ENCODE data around the gene OGFOD2. TPM values are rescaled to one million over a fixed set of nuclear protein-coding genes. Genes with fewer than 3 reads are reported as not detected.
A peak's percentile ranks its signal among the peaks of the same experiment; 100 is the strongest.

The OGFOD2 gene
- total RNA-seq, 1 experiment from 2014 or later, result 17.5 TPM

- CTCF ChIA-PET, result interaction anchor here (1.0 to 1.8 kb wide), 3 partner anchors 119 to 257 kb away, joined by 3 to 6 read pairs (median 6); no protein-coding TSS in a partner anchor
- peak within 1 kb of the TSS; percentile 85 for H3K4me3 Mint-ChIP-seq (ENCODE audit: unreplicated experiment)
- intact Hi-C loops (cut with micrococcal nuclease), result loop anchor here (2.0 to 5.0 kb wide), 2 partner anchors 172 to 252 kb away; partner anchors contain the start of genes MPHOSPH9, MTRFR and PITPNM2
- no peaks in the 10 kb centered on the region for H3K9me3 Mint-ChIP-seq (ENCODE audit: unreplicated experiment)
- peaks cover 10% of the 10 kb centered on the region for H3K4me1 Mint-ChIP-seq (ENCODE audit: insufficient read depth, unreplicated experiment)
- no TSS peak for BruUV-seq (replicated peaks)
- peak within 1 kb of the TSS; percentile 67 for H3K27ac Mint-ChIP-seq (ENCODE audit: low read depth, unreplicated experiment)
- TF ChIP-seq, protein P1, sequence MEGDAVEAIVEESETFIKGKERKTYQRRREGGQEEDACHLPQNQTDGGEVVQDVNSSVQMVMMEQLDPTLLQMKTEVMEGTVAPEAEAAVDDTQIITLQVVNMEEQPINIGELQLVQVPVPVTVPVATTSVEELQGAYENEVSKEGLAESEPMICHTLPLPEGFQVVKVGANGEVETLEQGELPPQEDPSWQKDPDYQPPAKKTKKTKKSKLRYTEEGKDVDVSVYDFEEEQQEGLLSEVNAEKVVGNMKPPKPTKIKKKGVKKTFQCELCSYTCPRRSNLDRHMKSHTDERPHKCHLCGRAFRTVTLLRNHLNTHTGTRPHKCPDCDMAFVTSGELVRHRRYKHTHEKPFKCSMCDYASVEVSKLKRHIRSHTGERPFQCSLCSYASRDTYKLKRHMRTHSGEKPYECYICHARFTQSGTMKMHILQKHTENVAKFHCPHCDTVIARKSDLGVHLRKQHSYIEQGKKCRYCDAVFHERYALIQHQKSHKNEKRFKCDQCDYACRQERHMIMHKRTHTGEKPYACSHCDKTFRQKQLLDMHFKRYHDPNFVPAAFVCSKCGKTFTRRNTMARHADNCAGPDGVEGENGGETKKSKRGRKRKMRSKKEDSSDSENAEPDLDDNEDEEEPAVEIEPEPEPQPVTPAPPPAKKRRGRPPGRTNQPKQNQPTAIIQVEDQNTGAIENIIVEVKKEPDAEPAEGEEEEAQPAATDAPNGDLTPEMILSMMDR (IDR thresholded peaks at IDR 0.05; ENCODE audit: unreplicated experiment), result no peak
- peaks cover 28% of the 10 kb centered on the region for H3K36me3 Mint-ChIP-seq (ENCODE audit: insufficient read depth, unreplicated experiment)
- H3K27me3 Mint-ChIP-seq (ENCODE audit: insufficient read depth, unreplicated experiment), result no peaks in the 10 kb centered on the region
- POLR2A ChIA-PET, result interaction anchor here (0.8 to 1.6 kb wide), 7 partner anchors 12 to 258 kb away, joined by 3 to 15 read pairs (median 6); partner anchors contain the start of genes ABCB9, MPHOSPH9, MTRFR and PITPNM2
- peak; percentile 56 for DNase-seq (ENCODE audit: unreplicated experiment)
Observed at GRCh38 chr12:122980183-122981035, 5.4 kb downstream of the OGFOD2 start, which contains the start of gene ARL6IP4. TSS of gene ARL6IP4 (plus strand) at chr12:122980681. CDS start at chr12:122981140, 459 bp downstream.

GRCh38 chr12:122981036-122981471, 6.0 kb downstream of the OGFOD2 start:
- no peak for DNase-seq (ENCODE audit: unreplicated experiment)
- no TSS peak for BruUV-seq (replicated peaks)
- CTCF ChIA-PET, result no interaction called here
- Mint-ChIP-seq H3K27ac (ENCODE audit: low read depth, unreplicated experiment) (peak overlapping the region; percentile 67), H3K4me3 (ENCODE audit: unreplicated experiment) (peak overlapping the region; percentile 85), H3K27me3 (ENCODE audit: insufficient read depth, unreplicated experiment) (no peaks in the 10 kb centered on the region), H3K36me3 (ENCODE audit: insufficient read depth, unreplicated experiment) (peaks cover 28% of the 10 kb centered on the region), H3K9me3 (ENCODE audit: unreplicated experiment) (no peaks in the 10 kb centered on the region), H3K4me1 (ENCODE audit: insufficient read depth, unreplicated experiment) (peaks cover 10% of the 10 kb centered on the region)
- POLR2A ChIA-PET, result interaction anchor here (0.7 to 1.3 kb wide), 6 partner anchors 9 to 354 kb away, joined by 3 to 15 read pairs (median 4); partner anchors contain the start of genes MPHOSPH9 and MTRFR
- TF ChIP-seq, protein P1 (IDR thresholded peaks at IDR 0.05; ENCODE audit: unreplicated experiment), result no peak
- intact Hi-C loops (cut with micrococcal nuclease), result loop anchor here (2.0 to 5.0 kb wide), 2 partner anchors 171 to 252 kb away; partner anchors contain the start of genes MPHOSPH9, MTRFR and PITPNM2

DNA sequence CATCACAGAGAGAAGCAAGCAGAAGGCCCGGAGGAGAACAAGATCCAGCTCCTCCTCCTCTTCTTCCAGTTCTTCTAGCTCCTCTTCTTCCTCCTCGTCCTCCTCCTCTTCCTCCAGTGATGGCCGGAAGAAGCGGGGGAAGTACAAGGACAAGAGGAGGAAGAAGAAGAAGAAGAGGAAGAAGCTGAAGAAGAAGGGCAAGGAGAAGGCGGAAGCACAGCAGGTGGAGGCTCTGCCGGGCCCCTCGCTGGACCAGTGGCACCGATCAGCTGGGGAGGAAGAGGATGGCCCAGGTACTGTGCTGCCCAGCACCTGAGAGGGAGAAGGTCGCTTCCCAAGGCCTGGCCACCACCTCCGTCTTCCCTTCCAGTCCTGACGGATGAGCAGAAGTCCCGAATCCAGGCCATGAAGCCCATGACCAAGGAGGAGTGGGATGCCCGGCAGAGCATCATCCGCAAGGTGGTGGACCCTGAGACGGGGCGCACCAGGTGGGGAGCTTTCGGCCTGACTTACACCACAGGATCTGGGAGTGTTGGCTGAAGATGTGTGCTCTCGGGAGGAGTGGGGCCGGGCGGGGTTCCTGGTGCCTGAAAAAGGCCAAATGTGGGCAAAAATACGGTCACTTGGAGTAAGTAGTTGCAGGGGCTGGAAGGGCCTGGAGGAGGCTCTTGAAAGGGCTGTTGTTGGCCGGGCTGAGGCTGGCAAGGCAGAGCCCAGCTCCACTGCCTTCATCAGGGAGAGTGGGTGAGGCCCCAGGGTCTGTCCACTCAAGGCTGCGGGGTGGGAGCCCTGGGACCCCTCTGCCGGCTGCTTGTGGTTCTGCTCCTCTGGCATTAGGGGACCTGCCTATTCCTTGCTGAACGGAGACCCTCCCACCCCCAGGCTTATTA, 6.8 kb downstream of the OGFOD2 start:
- no TSS peak for BruUV-seq (replicated peaks)
- no peaks in the 10 kb centered on the region for H3K9me3 Mint-ChIP-seq (ENCODE audit: unreplicated experiment)
- no peak for DNase-seq (ENCODE audit: unreplicated experiment)
- H3K36me3 Mint-ChIP-seq (ENCODE audit: insufficient read depth, unreplicated experiment), result peaks cover 28% of the 10 kb centered on the region
- intact Hi-C loops (cut with micrococcal nuclease), result loop anchor here (2.0 to 5.0 kb wide), 2 partner anchors 170 to 251 kb away; partner anchors contain the start of genes MPHOSPH9, MTRFR and PITPNM2
- peak overlapping the region; percentile 67 for H3K27ac Mint-ChIP-seq (ENCODE audit: low read depth, unreplicated experiment)
- TF ChIP-seq, protein P1 (IDR thresholded peaks at IDR 0.05; ENCODE audit: unreplicated experiment), result no peak
- ChIA-PET POLR2A (interaction anchor here (0.5 to 1.1 kb wide), 7 partner anchors 10 to 355 kb away, joined by 3 to 4 read pairs (median 4); partner anchors contain the start of genes MPHOSPH9 and MTRFR), CTCF (interaction anchor here (0.6 to 1.0 kb wide), 2 partner anchors 20 to 167 kb away, joined by 3 read pairs; no protein-coding TSS in a partner anchor)
- peak overlapping the region; percentile 85 for H3K4me3 Mint-ChIP-seq (ENCODE audit: unreplicated experiment)
- H3K27me3 Mint-ChIP-seq (ENCODE audit: insufficient read depth, unreplicated experiment), result no peaks in the 10 kb centered on the region
- H3K4me1 Mint-ChIP-seq (ENCODE audit: insufficient read depth, unreplicated experiment), result peaks cover 10% of the 10 kb centered on the region

Measured in MCF 10A (cell line).